GM21528 (cell line): ENCODE results near the gene SLC1A7.

Experiments
- ATAC-seq: cut with Tn5 transposase; IDR thresholded peaks from one replicate; pipeline ENCODE4 v1.9.1; 2021; ENCODE audit warnings: mild to moderate bottlenecking, moderate library complexity; ENCODE audit not compliant: unreplicated experiment, low FRiP score

Gene SLC1A7

GRCh38 chr1:53065391-53065790 lies 77.0 kb downstream of the SLC1A7 start:
- no peak for ATAC-seq

GRCh38 chr1:53063744-53064515 lies 78.5 kb downstream of the SLC1A7 start:
- ATAC-seq, result no peak

- ATAC-seq, result no peak
Observed at GRCh38 chr1:53062708-53063591, 79.5 kb downstream of the SLC1A7 start.

DNA sequence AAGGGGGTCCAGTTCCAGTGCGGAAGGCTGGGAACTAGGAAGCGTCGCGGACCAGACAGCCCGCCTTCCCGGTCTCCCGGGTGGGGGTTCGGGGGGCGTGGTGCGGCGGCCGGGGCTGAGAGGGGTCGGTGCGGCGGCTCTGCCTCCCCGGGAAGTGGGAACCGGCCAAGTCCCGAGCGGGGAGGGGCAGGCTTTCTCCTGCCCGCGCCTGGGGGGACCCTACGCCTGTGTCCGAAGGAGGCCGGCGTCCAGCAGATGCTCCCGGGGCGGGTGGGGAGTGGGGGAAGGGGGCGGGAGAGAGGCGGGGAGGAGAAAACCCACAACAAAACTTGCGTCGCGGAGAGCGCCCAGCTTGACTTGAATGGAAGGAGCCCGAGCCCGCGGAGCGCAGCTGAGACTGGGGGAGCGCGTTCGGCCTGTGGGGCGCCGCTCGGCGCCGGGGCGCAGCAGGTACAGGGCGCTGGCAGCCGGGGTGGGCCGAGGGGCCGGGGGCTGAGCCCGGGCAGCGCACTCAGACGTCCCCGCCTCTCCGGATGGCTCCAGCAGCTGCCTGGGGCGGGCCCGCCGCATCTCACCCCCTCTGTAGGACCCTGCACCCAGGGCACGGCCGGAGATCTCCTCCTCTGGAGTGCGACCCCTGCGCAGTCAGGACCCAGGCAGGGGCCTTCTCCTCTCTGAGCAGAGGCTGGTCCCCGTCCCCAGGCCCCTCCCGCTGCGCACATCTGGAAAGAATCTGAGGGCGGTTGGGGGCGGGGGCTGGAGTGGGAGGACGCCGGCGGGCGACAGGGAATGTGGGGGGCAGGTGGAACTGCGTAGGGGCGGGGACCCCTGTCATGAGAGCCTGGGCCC lies 80.4 kb downstream of the SLC1A7 start, which contains the start of gene PODN:
Gene PODN, plus strand, starts transcription at position 355 of the 849 bp plus-strand sequence. CDS start 7,643 bp downstream, outside the sequence.
- ATAC-seq, result no peak

DNA sequence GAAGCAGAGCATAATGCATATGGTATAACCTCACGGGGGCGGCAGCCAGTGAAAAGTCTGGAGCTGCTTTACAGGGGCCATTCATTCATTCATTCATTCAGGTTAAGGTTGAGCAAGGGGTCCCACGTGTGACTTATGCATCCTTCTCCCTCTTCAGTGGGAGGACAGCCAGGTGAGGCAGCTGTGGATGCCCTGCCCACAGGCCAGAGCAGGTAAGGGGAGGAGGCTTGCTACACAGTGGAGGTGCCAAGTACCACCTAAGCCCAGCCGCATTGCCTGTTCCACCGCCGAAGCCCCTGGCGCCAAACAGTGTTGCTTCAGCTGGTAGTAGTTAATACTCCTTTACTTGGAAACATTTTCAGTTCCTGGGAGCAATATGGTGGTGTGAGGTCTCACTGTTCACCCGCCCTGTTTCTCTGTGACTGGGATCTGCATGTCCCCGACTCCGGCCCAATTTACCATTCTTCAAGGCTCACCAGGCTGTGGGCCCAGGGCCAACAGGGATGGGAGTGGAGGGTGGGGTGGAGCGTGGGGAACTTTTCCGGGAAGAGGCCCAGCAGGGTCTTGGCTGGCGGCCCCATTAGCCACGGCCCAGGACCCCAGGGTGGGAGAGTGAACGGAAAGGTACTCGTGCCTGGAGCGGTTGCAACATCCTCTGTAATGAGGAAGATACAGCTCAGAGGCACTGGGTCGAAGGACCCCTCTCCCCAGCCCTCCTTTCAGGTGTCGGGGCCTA lies 81.1 kb downstream of the SLC1A7 start:
- no peak for ATAC-seq

DNA sequence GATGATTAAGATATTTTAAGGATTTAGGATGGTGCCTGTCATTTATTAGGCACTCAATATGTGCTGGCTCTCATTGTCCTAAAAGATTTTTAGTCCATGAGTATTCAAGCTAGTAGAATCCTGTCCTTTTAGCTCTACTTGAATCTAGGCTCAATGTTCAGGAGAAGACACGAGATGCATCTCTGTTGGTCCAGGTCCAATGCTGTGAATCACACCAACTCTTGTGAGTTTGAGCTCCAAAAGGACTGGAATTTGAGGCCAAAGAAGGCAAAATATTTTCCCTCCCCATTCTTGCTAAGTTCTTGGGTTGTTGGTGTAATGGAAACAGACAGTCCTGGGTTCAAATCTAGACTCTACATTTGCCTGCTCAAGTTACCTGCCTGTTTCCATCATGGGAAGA lies 81.9 kb downstream of the SLC1A7 start:
- no peak for ATAC-seq

GRCh38 chr1:53057127-53057526 lies 85.3 kb downstream of the SLC1A7 start:
- no peak for ATAC-seq

- no peak for ATAC-seq
Observed at GRCh38 chr1:53051676-53052075, 90.8 kb downstream of the SLC1A7 start.

DNA sequence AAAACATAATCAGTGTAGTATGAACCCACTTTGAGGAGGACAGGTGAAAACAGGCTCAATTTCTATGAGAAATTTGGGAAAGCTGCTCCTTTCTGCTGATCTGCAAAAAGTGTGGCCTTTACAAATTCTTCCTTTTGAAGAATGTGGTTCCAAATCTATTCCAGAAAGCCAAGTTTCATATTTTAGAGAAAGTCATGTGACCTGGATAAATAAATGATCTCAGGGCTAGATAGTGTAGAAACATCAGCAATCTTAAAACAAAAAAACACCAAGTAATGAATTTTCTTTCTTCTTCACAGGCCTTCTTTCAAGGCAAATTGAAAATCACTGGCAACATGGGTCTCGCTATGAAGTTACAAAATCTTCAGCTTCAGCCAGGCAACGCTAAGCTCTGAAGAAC lies 92.1 kb downstream of the SLC1A7 start:
- no peak for ATAC-seq

DNA sequence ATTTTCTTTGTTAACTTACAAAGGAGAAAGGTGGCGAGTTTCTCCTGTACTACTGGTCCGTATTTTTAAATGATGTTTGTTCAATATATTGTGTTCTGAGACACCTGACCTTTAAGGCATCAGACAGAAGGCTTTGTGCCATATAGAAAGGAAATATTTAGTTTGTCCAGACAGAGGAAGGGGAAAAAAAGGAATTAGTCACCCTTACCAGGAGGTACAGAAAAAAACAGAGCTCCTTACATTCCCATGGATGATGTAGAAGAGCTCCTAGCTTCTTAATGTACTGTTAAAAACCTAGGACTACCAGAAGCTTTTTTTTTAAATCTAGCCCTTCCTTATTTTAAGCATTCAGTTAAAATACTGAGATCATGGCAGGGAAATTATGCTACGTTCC lies 92.9 kb downstream of the SLC1A7 start:
- no peak for ATAC-seq

DNA sequence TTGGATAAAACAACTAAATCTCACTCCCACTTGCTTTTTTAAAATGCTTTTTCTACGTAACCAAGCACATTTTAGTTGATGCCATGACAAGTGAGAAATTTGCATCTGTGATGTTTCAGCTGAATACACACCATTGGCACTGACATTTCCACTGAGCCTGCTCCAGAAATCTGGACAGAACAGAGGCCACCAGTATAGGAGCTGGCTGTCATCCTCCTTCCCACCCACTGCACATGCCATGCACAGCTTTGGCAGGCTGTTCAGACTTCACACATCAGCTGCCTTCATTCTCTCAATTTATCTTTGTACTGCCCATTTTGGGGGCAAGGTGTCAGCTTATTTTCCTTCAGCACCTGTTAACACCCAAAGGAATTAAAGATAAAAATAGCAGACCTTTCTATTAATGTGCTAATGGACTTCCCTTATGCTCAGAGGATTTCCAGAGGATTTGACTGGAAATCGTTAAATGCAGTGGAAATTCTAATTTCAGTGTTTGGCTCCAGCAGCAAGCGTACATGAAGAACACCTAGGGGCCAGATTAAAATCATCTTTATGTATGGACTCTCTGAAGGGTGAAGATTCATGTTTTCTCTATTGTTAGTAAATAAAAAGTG lies 93.4 kb downstream of the SLC1A7 start:
- ATAC-seq, result no peak

GRCh38 chr1:53047737-53048736 lies 94.4 kb downstream of the SLC1A7 start:
- no peak for ATAC-seq

GRCh38 chr1:53046930-53047329 lies 95.5 kb downstream of the SLC1A7 start:
- ATAC-seq, result no peak

DNA sequence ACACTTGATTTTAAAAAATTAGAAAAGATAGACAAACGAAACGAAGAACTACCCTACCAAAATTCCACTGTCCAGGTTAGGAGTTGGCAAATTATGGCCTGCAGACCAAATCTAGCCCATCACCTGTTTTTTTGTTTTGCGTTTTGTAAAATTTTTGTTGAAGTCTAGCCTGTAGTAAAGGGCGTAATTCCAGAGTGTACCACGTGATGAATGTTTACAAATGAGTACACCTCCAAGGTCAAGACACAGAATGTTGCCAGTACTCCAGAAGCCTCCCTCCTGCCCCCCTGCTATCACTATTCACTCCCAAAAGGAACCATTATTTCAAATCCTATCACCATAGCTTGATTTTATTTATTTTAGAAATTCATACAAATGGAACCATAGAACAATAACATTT lies 97.5 kb downstream of the SLC1A7 start:
- ATAC-seq, result no peak

DNA sequence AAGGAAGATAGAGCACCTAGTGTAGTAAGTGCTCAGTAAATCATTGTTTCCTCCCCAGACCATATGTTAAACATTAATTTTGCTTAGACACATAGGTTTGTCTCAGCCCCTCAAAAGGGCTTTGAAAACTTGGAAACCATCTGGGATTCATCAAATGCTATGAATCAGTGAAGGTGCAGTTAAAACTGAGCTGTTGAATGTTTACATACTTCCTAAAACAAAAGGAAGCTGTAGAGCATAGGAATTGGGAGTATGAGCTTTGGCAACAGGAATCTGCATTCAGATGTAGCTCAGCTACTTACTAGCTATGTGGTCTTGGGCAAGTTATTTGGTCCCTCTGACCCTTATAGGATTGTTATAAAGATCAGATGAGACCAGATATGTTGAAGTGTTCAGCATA lies 99.2 kb downstream of the SLC1A7 start:
- ATAC-seq, result no peak

- ATAC-seq, result no peak
Observed at GRCh38 chr1:53038566-53038965, 103.9 kb downstream of the SLC1A7 start.
